ENCODE measurements around the gene MS4A15. TPM values are rescaled to one million over a fixed set of nuclear protein-coding genes. Genes with fewer than 3 reads are reported as not detected.

Gene MS4A15
- total RNA-seq, 4 donors from 2014 or later = not detected

GRCh38 chr11:60809691-60810090, 53.0 kb downstream of the MS4A15 start:
- TF ChIP-seq POLR2A (IDR thresholded peaks at IDR 0.05) (no peak), CTCF (IDR thresholded peaks at IDR 0.05) (no peak), EP300 (IDR thresholded peaks at IDR 0.05) (no peak)
- no peak for DNase-seq (ENCODE audit: low spot score in 2 of 2)

GRCh38 chr11:60810151-60810550, 53.5 kb downstream of the MS4A15 start:
- no peak overlapping the region for H3K27ac ChIP-seq
- H3K9me3 ChIP-seq = no peaks in the 10 kb centered on the region
- no peaks in the 10 kb centered on the region for H3K27me3 ChIP-seq
- H3K36me3 ChIP-seq = no peaks in the 10 kb centered on the region
- WGBS, 2 donors = 92% methylated on average over 4 of the region's 4 CpGs
- H3K4me3 ChIP-seq = no peak overlapping the region
- no peak for TF ChIP-seq CTCF (IDR thresholded peaks at IDR 0.05)
- no peak for TF ChIP-seq POLR2A (IDR thresholded peaks at IDR 0.05)
- TF ChIP-seq EP300 (IDR thresholded peaks at IDR 0.05) = no peak
- DNase-seq (ENCODE audit: low spot score in 2 of 2) = no peak
- no peaks in the 10 kb centered on the region for H3K4me1 ChIP-seq

More at GRCh38 chr11:60809691-60810090, 53.0 kb downstream of the MS4A15 start:
- Histone ChIP-seq H3K9me3 (no peaks in the 10 kb centered on the region), H3K4me3 (no peak overlapping the region), H3K27me3 (no peaks in the 10 kb centered on the region), H3K36me3 (no peaks in the 10 kb centered on the region), H3K4me1 (no peaks in the 10 kb centered on the region), H3K27ac (no peak overlapping the region)
- 88 to 89% methylated on average over 11 of the region's 11 CpGs for WGBS, 2 donors

GRCh38 chr11:60810569-60810968, 53.9 kb downstream of the MS4A15 start:
- H3K4me1 ChIP-seq = no peaks in the 10 kb centered on the region
- 42 to 55% methylated on average over 8 of the region's 8 CpGs for WGBS, 2 donors
- no peaks in the 10 kb centered on the region for H3K9me3 ChIP-seq
- H3K27ac ChIP-seq = no peak overlapping the region
- H3K36me3 ChIP-seq = no peaks in the 10 kb centered on the region
- TF ChIP-seq POLR2A (IDR thresholded peaks at IDR 0.05) (no peak), EP300 (IDR thresholded peaks at IDR 0.05) (no peak), CTCF (IDR thresholded peaks at IDR 0.05) (no peak)
- H3K4me3 ChIP-seq = no peak overlapping the region
- no peaks in the 10 kb centered on the region for H3K27me3 ChIP-seq
- no peak for DNase-seq (ENCODE audit: low spot score in 2 of 2)

- DNase-seq (ENCODE audit: low spot score in 2 of 2) = no peak
- H3K27ac ChIP-seq = no peak overlapping the region
- H3K9me3 ChIP-seq = peaks cover 0 to 18% (median 6%) of the 10 kb centered on the region in 4 donors
- TF ChIP-seq EP300 (IDR thresholded peaks at IDR 0.05) = no peak
- TF ChIP-seq CTCF (IDR thresholded peaks at IDR 0.05) = no peak
- no peak for TF ChIP-seq POLR2A (IDR thresholded peaks at IDR 0.05)
- H3K4me3 ChIP-seq = no peak overlapping the region
- H3K4me1 ChIP-seq = no peaks in the 10 kb centered on the region
- no peaks in the 10 kb centered on the region for H3K27me3 ChIP-seq
- no peaks in the 10 kb centered on the region for H3K36me3 ChIP-seq
- 89 to 93% methylated on average over 1 of the region's 1 CpG for whole genome bisulfite sequencing, 2 donors
These were observed 56.7 kb downstream of the MS4A15 start for GRCh38 chr11:60813324-60813723.

- no peak for TF ChIP-seq POLR2A (IDR thresholded peaks at IDR 0.05)
- TF ChIP-seq EP300 (IDR thresholded peaks at IDR 0.05) = no peak
- TF ChIP-seq CTCF (IDR thresholded peaks at IDR 0.05) = no peak
- Histone ChIP-seq H3K9me3 (peaks cover 0 to 18% (median 6%) of the 10 kb centered on the region in 4 donors), H3K4me3 (no peak overlapping the region), H3K27ac (no peak overlapping the region), H3K27me3 (no peaks in the 10 kb centered on the region), H3K4me1 (no peaks in the 10 kb centered on the region), H3K36me3 (no peaks in the 10 kb centered on the region)
- WGBS, 2 donors = 85 to 92% methylated on average over 2 of the region's 2 CpGs
- no peak for DNase-seq (ENCODE audit: low spot score in 2 of 2)
These were observed 57.4 kb downstream of the MS4A15 start for GRCh38 chr11:60814112-60814511.
